HG03342 (cell line): ENCODE measurements around the gene CD34.
"Not testable (repeated sequence)": the region's sequence is repeated elsewhere in the genome, so short reads cannot be mapped to it uniquely, and the experiment has no call there.

Experiments
- ATAC-seq: cut with Tn5 transposase; IDR thresholded peaks from one replicate; pipeline ENCODE4 v1.9.1; 2021; ENCODE audit warnings: mild to moderate bottlenecking, moderate library complexity; ENCODE audit not compliant: unreplicated experiment

CD34 gene, protein sequence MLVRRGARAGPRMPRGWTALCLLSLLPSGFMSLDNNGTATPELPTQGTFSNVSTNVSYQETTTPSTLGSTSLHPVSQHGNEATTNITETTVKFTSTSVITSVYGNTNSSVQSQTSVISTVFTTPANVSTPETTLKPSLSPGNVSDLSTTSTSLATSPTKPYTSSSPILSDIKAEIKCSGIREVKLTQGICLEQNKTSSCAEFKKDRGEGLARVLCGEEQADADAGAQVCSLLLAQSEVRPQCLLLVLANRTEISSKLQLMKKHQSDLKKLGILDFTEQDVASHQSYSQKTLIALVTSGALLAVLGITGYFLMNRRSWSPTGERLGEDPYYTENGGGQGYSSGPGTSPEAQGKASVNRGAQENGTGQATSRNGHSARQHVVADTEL

DNA sequence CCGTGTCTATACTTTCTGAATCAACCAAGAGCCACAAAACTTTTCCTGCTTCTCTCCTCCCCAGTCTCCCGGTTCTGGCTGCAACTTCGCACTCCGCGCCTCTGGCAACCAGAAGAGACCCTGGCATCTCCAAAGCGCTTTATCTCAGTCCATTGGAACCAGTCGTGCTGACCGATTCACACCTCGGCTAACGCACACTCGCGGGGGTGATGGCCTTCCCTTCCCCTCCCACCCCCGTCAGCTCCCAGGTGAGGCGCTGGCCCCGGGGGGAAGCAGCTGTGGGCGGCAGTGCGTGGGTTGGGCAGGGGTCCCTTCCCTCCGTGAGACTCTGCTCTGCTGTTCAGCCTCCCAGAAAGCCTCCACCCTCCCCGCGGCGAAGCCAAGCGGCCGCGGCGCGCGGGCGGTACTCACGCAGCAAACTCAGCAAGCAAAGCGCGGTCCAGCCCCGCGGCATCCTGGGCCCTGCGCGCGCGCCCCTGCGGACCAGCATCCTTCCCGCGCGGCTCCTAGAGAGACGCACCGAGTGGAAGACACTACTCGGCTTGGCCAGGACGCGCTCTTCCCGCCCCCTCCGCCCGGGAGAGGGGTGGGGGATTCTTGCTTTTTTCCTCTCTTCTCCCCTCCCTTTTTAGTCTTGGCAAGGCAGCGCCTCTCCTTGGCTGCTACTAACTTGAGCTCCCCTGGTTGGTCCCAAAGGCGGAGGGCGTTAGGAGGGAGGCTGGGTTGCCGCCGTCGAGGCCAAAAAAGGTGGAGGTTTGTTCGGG is at the start of gene CD34:
CD34 (minus strand) TSS at position 535 of the 764 bp plus-strand sequence; CDS start at position 490, 45 bp downstream.
- ATAC-seq = no peak

GRCh38 chr1:207960346-207960745 is 49.4 kb upstream of the CD34 start:
- ATAC-seq = no peak

GRCh38 chr1:207959910-207960309 is 49.0 kb upstream of the CD34 start:
- no peak for ATAC-seq

DNA sequence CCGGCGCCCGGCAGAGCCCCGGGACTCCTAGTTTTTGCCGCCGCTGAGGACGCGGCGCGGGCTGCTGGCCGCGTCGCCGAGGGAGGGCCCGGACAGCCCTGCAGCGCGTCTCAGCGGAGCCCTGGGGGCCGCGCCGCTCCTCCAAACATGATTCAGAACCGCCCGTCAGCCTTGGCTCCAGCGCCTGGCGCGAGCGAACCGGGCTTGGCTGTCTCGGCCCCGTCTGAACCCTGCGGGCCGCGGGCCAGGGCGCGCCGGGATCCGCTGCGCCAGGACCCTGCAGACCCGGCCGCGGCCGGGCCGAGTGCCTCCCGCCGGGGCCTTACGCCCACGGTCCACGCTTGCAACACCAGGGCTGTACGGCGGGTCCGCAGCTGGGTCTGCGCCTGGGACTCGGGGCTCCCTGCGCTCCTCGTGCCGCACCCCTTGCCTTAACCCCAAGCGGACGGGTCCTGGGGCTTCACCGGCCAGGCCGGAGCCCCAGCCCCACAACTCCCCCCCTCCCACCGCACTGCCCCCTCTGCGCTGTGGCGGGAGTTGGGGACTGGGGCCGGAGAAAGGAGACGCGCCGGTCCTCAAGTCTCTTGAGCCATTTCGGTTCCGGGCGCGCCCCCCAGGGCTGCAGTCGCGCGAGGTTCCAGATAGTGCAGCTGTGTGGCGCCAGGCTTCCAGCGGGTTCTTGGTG is 48.4 kb upstream of the CD34 start:
- ATAC-seq = no peak

- ATAC-seq = no peak
These were observed 47.6 kb upstream of the CD34 start for GRCh38 chr1:207958376-207959139.

DNA sequence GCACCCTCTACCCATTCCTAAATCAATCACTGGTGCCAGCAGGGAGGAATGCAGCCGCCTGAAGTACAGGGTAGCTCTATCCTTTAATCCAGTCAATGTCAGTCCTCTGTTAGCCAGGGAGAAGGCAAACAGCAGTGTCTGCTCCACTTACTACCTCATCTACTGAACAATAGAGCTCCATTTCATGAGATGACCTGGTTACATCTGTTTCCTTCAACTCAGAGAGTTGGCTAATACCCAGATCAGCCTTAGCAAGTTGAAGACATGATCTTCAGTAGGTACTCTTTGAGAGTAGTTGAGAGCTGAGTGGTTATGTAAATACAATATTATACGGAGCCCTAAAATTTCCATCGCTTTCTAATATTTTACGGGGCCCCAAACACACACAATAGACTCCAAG is 46.1 kb upstream of the CD34 start:
- ATAC-seq = no peak

DNA sequence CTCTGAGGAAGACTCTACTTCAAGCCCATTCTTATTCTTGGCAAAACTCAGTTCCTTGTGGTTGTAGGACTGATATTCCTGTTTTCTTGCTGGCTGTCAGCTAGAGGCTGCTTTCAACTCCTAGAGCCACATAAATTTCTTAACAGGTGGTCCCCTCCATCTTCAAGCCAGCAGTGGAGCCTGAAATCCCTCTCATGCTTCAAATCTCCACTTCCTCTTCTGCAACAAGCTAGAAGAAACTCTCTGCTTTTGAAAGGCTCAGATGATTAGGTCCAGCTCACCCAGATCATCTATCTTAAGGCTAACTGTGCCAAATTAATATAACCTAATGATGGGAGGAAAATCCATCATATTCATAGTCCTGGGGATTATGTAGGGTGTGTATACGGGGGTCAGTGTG is 43.2 kb upstream of the CD34 start:
- ATAC-seq = no peak

DNA sequence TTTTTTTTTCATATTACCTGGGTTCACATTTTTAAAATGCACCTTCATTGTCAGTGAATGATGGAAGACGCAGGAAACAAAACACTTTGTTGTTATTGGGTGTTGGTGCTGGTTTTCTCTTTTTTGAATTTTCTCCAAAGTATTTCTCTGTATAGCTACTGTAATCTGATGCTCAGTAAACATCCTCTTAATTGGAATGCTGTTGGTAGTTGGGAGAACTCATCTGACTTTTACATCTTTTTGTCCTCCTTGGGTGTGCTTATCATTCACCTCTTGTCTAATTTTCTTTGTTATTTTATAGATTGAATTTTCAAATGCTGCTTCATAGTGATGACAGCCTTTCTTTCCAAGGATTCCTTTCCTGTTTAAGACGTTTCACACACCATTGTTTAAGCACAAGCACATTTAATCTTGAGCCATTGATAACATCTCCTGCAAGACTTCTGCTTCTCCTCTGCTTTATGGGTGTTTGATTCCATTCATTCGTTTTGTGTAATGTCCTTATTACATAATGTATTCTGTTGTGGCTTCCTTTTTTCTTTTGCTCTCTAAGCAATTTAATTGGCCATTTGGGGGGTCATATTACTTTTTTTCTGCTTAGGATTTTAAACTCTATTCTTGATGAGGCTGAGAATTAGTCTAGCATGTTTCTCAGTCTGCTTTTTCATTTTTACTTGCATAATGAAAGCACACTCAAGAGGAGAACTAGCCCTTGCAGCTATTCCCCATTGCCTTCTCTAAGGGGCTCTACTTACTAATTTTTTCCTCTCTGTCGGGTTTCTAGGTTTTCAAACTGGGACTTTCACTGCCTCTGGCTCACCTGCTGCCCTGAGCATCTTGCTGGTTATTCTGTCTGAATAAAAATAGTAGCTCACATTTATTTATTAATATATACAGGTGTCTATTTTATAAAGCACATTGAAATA is 42.0 kb upstream of the CD34 start:
- ATAC-seq = no peak

DNA sequence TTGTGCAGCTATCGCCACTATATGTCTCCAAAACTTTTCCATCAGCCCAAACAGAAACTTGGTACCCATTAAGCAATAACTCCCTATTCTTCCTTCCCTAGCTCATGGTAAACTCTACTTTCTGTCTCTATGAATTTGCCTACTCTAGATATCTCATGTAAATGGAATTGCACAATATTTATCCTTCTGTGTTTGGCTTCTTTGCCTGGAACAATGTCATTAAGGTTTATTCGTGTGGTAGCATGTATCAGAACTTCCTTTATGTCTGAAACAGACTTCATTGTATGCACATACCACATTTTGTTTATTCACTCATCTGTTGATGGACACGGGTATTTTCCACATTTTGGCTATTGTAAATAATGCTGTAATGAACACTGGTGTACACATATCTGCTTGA is 40.7 kb upstream of the CD34 start:
- no peak for ATAC-seq

- no peak for ATAC-seq
These were observed 39.8 kb upstream of the CD34 start for GRCh38 chr1:207950750-207951149.

- ATAC-seq = no peak
These were observed 38.8 kb upstream of the CD34 start for GRCh38 chr1:207949571-207950195.

DNA sequence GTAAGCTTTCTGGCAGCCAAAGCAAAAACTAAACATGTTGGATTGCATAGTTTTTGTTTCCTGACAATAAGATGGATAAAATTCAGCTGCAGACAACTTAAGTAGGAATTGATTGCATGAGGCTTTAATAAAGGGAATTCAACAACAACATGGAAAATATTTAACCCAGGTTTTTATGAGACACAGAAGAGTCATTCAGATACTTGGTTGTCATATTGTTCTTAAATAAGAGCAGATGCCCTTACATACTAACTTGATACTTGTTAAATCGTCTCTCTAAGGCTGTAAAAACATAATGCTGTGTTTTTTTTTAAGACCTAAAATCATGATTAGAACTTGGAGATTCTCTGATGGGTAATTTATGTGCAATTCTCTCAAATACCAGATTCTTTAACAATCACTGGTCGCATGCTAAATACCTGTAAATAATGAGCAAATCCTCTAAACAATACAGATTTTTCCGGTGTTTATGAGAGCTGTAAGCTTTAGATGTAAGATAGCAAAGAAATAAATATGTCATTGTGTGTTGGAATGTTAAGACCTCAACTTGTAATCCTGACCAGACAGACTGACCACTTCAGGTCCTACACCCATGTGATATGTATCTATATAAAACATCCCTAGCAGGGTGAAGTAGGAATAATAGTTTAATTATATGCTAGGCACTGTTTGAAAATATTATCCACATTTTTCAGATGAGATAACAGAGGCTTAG is 37.8 kb upstream of the CD34 start:
- no peak for ATAC-seq

DNA sequence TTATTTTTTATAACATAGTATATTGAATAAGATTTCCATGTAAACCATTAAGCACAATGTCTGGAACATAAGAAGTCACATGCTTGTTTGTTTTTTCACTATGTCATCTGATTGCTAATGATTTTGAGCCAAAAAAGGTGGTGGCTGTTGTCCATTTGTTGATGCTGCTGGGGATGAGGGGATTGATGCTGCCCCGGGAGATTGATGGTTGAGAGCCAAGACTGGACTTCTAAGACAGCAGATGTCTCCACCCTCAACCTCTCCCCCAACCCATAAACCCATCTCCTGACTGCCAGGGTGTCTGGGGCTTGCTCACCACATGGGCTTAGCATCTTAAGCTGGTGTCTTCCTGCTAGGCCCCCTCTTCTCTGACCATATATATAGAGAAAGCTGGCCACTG is 35.8 kb upstream of the CD34 start:
- no peak for ATAC-seq

DNA sequence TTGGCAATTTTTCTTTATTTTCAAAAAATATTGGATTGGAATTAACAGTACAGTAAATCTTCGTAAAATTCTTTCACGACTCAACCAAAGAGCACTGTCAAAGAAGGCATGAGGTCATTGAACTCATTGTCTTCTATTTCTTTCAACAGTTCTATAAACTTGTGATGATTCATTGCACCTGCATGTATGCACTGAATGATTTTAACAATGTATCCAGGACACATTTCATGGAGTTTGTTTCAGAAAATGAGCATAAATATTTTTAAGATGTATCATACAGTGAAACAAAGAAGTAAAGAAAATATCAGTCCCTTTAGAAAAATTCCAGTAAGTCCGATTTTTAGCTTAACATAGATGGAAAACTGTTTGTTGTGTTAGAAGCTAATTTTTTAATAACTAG is 33.6 kb upstream of the CD34 start:
- ATAC-seq = no peak

DNA sequence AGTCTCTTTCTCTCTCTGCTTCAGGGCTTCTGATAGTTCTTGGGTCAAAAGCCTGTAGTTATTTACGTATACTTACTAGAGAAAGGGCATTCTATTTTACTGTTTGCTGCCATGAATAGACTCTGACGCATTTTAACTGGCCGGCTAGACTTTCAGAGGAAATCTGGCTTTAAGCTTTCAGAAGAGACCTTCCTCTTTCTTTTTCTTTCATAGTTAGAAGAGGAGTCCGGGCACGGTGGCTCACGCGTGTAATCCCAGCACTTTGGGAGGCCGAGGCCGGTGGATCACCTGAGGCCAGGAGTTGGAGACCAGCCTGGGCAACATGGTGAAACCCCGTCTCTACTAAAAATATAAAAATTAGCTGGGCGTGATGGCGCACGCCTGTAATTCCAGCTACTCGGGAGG is 31.4 kb upstream of the CD34 start:
- ATAC-seq = not testable (repeated sequence)

DNA sequence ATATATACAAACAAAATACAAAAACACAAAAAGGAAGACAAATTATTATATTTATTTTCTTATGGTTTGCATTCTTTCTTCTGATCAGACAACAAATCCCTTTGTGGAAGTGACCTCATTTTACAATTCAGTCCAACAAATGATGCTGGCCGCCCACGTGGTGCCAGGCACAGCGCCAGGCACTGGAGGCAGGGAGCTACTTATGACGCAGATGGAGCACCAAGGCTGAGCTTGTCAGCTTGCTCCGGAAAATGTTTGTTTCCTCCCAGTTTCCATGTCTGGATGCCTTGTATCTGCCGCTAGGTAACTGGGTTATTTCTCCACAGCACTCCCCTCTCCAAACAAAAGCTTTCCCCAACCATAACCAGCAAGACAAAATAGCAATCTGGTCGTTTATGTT is 30.7 kb upstream of the CD34 start:
- ATAC-seq = no peak

DNA sequence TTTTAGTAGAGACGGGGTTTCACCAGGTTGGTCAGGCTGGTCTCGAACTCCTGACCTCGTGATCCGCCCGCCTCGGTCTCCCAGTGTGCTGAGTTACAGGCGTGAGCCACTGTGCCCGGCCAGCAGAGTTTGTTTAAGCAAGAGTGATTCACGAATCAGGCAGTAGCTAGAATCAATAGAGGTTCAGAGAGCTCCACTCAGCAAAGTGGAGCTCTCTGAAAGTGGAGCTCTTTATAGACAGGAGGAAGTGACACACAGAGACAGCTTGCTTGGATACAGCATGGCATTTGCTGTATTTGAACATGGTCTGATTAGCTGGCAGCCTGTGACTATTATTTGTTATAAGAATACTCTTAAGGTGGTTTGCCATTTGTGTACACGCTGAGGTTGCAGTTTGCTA is 27.1 kb upstream of the CD34 start:
- ATAC-seq = no peak

DNA sequence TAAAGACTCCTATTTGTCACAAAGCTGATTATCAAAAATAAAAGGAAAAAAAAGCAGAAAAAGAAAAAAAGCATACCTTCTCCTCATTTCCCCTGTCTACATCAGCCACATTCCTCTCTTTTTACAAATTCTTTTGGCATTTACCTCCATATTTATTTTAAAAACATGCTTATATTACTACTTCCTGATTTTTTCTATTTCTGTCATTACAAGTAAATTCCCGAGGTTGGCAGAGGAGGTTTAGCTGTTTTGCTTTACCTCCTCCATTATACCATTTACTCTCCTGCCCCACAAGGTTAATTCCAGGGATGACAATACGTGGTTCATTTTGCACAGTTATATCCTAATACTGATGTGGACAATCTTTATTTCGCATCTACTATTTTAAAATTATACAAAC is 26.3 kb upstream of the CD34 start:
- no peak for ATAC-seq

GRCh38 chr1:207935166-207935583 is 24.2 kb upstream of the CD34 start:
- peak; percentile 98 for ATAC-seq
